ENCODE measurements around the gene EI24. TPM values are rescaled to one million over a fixed set of nuclear protein-coding genes. Genes with fewer than 3 reads are reported as not detected.
A peak's percentile ranks its signal among the peaks of the same experiment; 100 is the strongest.

EI24 gene
- total and polyA plus RNA-seq, 9 of the 15 experiments (the other 6 are each of a cell fraction or from before 2014, with no cell fraction given) = 50.4 to 260 (median 168) TPM

DNA sequence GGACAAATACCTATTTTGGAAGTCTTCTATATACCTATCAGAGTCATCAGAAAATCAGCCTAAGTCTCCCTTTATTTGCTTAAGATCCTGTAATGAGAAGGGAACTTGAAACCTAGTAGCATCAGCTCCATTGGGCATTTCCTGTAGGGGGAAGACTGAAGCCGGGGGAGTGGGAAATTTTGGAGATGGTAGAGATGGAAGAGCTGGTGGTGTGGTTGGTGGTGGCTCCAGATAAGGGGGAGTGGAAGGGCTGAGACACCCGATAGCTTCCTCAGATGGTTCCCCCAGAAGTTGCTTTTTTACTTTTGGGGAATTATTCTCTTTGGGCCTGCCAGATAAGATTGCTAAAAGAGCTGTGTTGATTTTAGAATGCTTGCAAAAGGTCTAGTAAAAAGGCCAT is 16.4 kb upstream of the EI24 start (continued):
- TF ChIP-seq RBBP5 (IDR thresholded peaks at IDR 0.05; ENCODE audit: borderline replicate concordance, insufficient read depth, low read length, poor library complexity, severe bottlenecking) = no peak
- TF ChIP-seq KDM4B (IDR thresholded peaks at IDR 0.05; ENCODE audit: borderline replicate concordance in 2 of 2, low read depth in 1 of 2) = no peak
- no peak for TF ChIP-seq RBM22 (IDR thresholded peaks at IDR 0.05; ENCODE audit: low read depth, low read length, poor library complexity, severe bottlenecking)
- TF ChIP-seq ILF3 (IDR thresholded peaks at IDR 0.05; ENCODE audit: borderline replicate concordance) = no peak
- no peak for TF ChIP-seq ZNF124 (CRISPR knock-in tag; IDR thresholded peaks at IDR 0.05)
- TF ChIP-seq RNF2 (IDR thresholded peaks at IDR 0.05) = peak; percentile 79
- no peak for TF ChIP-seq TAF7 (tag; IDR thresholded peaks at IDR 0.05)
- no peak for TF ChIP-seq SETDB1 (IDR thresholded peaks at IDR 0.05; ENCODE audit: low read length)
- TF ChIP-seq ZFP1 (CRISPR knock-in tag; IDR thresholded peaks at IDR 0.05) = no peak
- peak; percentile 57; the same call in 1 of the 2 replicates for TF ChIP-seq TOE1 (IDR thresholded peaks at IDR 0.05; ENCODE audit: borderline replicate concordance)
- TF ChIP-seq TOE1 (CRISPR knock-in tag; IDR thresholded peaks at IDR 0.05; ENCODE audit: borderline replicate concordance, low read depth) = no peak
- TF ChIP-seq TARDBP (IDR thresholded peaks at IDR 0.05) = no peak; the same call in 1 of the 2 replicates
- no peak for TF ChIP-seq WHSC1 (IDR thresholded peaks at IDR 0.05; ENCODE audit: low read length)
- TF ChIP-seq SMARCE1 (IDR thresholded peaks at IDR 0.05) = peak; percentile 98
- TF ChIP-seq, protein P1, sequence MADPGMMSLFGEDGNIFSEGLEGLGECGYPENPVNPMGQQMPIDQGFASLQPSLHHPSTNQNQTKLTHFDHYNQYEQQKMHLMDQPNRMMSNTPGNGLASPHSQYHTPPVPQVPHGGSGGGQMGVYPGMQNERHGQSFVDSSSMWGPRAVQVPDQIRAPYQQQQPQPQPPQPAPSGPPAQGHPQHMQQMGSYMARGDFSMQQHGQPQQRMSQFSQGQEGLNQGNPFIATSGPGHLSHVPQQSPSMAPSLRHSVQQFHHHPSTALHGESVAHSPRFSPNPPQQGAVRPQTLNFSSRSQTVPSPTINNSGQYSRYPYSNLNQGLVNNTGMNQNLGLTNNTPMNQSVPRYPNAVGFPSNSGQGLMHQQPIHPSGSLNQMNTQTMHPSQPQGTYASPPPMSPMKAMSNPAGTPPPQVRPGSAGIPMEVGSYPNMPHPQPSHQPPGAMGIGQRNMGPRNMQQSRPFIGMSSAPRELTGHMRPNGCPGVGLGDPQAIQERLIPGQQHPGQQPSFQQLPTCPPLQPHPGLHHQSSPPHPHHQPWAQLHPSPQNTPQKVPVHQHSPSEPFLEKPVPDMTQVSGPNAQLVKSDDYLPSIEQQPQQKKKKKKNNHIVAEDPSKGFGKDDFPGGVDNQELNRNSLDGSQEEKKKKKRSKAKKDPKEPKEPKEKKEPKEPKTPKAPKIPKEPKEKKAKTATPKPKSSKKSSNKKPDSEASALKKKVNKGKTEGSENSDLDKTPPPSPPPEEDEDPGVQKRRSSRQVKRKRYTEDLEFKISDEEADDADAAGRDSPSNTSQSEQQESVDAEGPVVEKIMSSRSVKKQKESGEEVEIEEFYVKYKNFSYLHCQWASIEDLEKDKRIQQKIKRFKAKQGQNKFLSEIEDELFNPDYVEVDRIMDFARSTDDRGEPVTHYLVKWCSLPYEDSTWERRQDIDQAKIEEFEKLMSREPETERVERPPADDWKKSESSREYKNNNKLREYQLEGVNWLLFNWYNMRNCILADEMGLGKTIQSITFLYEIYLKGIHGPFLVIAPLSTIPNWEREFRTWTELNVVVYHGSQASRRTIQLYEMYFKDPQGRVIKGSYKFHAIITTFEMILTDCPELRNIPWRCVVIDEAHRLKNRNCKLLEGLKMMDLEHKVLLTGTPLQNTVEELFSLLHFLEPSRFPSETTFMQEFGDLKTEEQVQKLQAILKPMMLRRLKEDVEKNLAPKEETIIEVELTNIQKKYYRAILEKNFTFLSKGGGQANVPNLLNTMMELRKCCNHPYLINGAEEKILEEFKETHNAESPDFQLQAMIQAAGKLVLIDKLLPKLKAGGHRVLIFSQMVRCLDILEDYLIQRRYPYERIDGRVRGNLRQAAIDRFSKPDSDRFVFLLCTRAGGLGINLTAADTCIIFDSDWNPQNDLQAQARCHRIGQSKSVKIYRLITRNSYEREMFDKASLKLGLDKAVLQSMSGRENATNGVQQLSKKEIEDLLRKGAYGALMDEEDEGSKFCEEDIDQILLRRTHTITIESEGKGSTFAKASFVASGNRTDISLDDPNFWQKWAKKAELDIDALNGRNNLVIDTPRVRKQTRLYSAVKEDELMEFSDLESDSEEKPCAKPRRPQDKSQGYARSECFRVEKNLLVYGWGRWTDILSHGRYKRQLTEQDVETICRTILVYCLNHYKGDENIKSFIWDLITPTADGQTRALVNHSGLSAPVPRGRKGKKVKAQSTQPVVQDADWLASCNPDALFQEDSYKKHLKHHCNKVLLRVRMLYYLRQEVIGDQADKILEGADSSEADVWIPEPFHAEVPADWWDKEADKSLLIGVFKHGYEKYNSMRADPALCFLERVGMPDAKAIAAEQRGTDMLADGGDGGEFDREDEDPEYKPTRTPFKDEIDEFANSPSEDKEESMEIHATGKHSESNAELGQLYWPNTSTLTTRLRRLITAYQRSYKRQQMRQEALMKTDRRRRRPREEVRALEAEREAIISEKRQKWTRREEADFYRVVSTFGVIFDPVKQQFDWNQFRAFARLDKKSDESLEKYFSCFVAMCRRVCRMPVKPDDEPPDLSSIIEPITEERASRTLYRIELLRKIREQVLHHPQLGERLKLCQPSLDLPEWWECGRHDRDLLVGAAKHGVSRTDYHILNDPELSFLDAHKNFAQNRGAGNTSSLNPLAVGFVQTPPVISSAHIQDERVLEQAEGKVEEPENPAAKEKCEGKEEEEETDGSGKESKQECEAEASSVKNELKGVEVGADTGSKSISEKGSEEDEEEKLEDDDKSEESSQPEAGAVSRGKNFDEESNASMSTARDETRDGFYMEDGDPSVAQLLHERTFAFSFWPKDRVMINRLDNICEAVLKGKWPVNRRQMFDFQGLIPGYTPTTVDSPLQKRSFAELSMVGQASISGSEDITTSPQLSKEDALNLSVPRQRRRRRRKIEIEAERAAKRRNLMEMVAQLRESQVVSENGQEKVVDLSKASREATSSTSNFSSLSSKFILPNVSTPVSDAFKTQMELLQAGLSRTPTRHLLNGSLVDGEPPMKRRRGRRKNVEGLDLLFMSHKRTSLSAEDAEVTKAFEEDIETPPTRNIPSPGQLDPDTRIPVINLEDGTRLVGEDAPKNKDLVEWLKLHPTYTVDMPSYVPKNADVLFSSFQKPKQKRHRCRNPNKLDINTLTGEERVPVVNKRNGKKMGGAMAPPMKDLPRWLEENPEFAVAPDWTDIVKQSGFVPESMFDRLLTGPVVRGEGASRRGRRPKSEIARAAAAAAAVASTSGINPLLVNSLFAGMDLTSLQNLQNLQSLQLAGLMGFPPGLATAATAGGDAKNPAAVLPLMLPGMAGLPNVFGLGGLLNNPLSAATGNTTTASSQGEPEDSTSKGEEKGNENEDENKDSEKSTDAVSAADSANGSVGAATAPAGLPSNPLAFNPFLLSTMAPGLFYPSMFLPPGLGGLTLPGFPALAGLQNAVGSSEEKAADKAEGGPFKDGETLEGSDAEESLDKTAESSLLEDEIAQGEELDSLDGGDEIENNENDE (IDR thresholded peaks at IDR 0.05; ENCODE audit: low read depth, low read length) = no peak
- TF ChIP-seq ZNF239 (CRISPR knock-in tag; IDR thresholded peaks at IDR 0.05) = peak; percentile 40; the same call in 1 of the 2 replicates
- TF ChIP-seq ZNF76 (CRISPR knock-in tag; IDR thresholded peaks at IDR 0.05; ENCODE audit: borderline replicate concordance) = no peak
